GM19240 (cell line): ENCODE results near the gene THAP4.
"Not testable (repeated sequence)": the region's sequence is repeated elsewhere in the genome, so short reads cannot be mapped to it uniquely, and the experiment has no call there.

ENCODE experiments used
- DNase-seq: peaks from one replicate; pipeline ENCODE4 v3.0.0; 2011; ENCODE audit warnings: low spot score; ENCODE audit not compliant: insufficient read length

THAP4 gene

DNA sequence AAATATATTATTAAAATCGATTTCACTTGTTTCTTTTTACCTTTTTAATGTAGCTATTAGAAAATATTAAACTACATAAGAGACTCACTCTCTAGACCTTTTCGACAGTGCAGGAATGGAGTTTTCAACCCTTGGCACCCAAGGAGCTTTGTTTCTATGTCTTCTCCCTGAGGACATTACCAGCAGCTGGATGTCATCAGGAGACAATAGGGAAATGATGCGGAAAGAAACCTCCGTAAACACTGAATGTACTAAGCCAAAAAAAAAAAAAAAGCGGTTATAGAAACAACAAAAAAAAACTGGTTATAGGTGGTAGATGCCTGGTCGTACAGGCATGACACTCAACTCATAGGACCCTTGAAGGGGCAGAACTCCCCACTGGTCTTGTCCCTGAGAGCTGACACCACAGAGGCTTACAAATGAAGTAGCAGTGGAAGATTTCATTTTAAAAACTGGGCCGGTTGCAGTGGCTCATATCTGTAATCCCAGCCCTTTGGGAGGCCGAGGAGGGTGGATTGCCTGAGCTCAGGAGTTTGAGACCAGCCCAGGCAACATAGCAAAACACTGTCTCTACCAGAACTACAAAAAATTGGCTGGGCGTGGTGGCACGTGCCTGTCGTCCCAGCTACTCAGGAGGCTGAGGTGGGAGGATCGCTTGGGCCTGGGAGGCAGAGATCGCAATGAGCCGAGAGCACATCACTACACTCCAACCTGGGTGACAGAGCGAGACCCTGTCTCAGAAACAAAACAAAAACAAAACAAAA is 23.8 kb downstream of the THAP4 start:
- DNase-seq, result no peak

DNA sequence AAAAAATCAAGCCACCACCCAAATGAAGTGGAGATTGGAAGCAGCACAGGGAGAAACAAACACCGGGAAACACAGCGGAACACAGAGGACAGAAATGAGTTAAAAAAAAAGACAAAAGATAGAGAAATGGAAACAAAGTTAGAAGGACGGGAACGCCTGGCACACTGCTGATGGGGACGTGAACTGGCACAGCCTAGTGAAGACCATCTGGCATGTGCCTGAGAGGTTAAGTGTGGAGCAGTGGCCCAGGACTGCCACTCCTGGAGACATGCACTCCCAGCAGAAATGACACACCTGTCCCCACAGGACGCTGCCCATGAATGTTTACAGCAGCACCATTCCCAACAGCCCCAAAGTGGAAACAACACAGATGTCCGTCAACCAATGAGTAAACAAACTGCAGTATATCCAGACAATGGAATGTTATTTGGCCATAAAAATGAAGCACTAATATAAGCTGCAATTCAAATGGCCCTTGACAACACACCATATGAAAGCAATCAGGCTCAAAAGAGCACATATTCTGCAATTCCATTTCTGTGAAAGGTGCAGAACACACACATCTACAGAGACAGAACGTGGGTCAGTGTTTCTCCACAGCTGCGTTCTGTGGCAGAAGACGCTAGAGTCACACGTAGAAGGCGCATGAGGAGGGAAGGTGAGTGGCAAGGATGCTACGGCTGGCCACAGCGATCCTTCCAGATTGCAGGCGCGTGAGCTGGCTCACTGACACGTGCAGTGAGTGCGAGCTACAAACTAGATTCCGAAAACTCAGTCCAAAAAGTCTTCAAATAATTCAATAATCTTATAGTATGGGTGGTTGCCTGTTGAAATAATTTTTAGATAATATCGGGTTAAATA is 24.6 kb downstream of the THAP4 start:
- no peak for DNase-seq

DNA sequence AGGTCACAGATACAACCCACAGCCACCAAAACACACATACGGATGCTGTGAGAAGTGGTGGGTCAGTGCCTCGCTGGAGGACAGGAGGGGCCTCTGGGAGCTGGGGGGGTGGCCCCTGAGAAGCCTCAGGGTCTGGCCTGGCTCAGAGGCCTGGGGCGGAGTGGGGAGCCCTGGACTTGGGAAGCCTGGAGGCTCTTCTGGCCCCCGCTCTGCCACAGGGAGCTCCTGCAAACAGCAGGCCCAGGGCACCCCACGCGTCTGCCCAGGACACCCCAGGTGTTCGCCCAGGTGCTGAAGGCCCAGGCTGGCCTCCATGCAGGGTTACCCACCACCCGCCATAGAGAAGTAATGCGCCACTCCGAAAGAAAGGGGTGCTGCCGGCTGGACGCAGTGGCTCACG is 25.9 kb downstream of the THAP4 start:
- DNase-seq, result no peak

DNA sequence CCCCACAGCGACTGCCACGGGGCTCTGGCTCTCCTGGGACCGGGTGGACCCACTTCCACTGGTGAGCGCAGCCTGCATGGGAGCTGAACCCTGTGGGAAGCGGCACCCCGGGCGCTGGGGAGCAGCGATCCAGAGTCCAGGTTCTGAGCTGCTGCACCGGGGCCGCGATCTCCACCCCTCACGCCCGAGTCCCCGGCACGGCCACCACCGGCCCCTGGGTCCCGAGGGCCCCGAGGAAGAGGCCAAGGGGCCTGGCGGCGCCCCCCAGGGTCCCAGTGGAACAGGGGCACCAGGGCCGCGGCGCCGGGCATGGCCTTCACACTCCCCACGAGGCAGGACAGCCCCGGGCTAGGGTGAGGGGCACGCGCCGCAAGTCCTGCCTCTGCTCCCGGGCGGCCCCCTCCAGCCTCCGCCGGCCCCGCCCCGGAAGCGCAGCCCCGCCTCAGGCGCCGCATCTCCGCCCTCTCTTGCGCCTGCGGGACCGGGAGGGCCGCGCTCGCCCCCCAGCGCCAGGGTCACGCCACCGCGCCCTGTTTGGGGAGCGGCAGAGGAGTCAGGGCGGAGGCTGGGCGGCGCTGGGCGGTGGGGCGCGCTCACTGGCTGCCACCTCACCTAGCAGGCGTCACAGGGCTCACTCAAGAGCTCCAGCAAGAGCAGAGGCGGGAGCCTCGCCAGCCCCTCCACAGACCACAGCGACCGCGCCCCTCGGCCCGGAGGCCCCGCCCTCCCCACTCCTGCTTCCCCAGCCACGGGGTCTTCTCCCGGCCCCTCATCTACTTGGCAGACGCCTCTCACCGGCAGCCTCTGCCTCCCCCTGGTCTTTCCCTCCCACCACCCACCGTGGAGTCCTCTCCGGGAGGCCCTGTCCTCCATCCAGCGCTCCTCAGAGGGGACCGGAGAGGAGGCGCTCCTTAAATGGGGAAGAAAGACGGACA is 26.8 kb downstream of the THAP4 start:
- DNase-seq, result peak; percentile 82

DNA sequence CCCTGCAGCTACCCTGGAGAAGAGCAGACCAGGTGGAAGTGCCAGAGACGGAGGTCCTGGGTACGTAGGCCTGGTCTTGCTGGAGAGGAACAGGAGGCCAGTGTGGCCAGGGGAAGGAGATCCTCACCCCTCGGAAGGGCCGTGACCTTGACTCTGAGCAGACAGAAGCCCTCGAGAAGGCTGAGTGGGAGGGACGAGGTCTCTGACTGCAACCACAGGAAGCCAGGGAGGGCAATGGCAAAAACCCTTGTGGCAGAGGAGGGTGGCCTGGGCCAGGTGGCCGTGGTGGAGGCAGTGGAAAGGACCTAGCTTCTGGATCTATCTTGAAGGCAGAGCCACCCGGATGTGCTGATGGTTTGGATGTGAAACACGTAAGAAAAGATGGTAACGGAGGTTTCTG is 28.1 kb downstream of the THAP4 start:
- no peak for DNase-seq

DNA sequence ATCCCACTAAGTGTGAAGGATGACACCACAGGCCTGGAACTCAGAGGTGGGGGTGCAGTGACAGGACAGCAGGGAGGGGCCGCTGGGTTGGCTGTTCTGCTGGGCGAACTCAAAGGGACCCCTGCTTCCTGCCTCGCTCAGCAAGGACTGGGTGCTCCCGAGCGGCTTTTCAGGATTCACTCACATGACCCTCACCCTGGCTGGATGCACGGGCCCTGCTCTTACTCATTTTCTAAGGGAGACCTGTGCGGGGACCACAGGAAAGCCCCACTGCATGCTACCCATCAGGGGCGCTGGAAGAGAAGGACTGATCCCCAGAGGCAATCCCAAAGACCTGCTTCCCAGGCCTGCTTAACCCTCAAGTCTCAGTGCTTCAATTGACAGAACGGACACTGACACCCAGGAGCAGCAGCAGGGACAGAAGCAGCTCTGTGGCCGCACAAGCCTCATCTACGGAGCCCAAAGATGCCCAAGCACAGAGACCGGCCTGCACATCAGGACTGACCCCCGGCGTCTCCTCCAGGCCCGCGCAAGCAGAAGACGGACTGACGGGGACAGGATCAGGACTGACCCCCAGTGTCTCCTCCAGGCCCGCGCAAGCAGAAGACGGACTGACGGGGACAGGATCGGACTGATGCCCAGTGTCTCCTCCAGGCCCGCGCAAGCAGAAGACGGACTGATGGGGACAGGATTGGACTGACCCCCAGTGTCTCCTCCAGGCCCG is 29.6 kb downstream of the THAP4 start:
- DNase-seq, result no peak

DNA sequence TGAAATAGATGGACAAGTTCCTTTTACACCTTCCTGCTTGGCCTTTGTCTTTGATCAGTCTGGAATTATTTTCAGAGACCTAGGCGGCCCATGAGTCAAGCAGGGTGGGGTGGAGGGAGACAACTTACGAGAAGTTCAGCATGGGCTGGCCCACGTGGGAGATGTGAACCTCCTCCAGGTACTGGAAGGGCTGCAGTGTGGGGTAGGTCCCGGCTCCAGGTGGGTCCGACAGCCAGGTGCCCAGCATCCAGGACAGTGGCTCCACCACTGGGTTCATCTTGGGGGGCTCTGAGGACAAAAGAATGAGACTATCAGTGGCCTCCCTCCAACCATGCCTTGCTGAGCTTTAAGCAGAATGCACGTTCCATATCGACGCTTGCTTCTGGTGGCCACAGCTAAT is 30.8 kb downstream of the THAP4 start:
- no peak for DNase-seq

DNA sequence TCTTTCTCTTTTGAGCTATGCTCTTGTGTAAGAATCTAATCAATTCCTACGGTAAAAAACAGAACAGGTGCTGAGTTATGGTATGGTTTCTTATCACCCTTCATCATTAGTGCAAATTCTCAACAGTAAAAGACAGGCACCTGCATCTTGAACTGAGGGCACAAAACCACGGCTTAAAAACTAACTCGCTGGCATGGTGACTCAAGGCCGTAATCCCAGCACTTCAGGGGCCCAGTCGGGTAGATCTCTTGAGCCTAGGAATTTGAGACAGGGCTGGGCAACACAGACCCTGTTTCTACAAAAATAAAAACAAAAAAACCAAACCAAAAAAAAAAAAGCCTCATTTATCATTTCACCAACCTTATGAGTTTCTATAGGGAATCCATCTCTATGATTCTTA is 33.3 kb downstream of the THAP4 start:
- DNase-seq, result no peak

DNA sequence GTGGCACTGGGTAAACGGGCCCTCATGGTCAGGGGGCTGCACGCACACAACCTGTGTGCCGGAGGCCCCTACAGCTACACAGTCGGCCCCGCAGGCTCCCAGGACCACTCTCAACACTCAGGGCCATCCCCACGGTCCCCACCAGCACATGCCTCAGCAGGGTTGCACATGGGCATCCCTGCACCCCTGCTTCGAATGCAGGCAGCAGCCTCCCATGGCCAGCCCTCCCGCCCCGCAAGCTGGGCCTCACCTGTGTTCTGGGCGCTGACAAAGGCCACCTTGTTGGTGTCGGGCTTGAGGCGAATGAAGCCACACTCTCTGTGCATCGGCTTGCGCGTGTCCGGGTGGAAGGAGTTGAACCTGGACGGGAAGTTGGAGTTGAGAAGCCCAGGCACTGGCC is 34.2 kb downstream of the THAP4 start:
- no peak for DNase-seq

DNA sequence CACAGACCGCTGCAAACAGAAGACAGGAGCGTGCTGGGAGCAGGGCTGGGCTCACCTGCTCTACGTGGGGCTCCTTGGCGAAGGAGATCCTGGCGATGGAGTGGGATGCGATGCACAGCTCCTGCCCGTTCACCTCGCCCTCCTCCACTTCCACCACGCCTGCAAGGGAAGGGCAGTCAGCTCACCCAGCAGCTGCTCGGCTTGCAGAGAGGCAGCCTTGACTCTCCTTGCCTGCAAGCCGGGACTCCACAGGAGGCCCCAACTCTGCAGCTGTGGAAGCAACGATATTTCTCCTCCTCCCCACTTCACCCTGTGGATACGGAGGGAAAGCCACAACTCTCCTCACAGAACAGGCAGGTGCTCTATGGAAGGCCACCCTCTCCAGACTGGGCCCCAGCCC is 35.1 kb downstream of the THAP4 start:
- no peak for DNase-seq

DNA sequence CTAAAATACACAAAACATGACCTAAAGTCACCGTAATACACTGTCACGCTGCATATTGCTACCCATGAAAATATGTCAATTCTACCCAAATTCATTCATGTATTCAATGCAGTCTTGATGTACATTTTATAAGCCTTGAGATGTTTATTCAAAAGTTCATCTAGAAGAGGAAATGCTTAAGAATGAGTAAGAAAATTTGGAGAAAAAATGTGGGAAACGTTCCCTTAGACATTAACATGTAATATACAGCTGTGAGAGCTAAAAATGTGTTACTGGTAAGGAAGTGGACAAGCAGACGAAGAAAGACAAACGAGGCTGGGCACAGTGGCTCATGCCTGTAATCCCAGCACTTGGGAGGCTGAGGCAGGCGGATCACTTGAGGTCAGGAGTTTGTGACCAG is 37.3 kb downstream of the THAP4 start:
- DNase-seq, result no peak

DNA sequence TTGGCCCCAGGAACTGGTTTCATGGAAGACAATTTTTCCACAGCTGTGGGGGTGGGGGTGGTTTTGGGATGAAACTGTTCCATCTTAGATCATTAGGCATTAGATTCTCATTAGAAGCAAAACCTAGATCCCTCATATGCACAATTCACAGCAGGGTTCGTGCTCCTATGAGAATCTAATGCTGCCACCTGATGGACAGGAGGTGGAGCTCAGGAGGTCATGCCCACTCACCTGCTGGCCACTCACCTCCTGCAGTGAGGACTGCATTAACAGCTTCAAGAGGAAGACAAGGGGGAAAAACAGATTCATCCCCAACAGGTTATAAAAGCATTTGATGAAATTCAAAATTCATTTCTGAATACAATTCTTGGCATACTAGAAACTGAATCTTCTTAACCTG is 38.5 kb downstream of the THAP4 start:
- DNase-seq, result no peak

DNA sequence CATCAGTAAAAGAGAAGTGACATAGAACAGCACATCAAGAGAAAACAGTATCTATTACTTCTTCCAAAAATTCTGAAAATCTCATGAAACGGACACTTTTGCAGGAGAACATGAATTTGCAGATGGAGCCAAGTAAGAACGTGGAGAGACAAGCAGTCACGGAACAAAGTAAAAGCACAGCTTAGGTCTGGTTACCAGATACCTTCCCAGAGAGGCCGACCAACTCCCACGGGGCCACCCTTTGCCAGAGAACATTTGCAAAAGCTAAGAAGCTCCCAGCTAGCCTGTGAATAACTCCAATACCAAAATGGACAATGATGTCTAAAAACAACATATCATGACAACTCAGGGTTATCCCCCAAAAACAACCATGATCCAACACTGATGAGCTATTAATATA is 38.9 kb downstream of the THAP4 start:
- DNase-seq, result no peak

DNA sequence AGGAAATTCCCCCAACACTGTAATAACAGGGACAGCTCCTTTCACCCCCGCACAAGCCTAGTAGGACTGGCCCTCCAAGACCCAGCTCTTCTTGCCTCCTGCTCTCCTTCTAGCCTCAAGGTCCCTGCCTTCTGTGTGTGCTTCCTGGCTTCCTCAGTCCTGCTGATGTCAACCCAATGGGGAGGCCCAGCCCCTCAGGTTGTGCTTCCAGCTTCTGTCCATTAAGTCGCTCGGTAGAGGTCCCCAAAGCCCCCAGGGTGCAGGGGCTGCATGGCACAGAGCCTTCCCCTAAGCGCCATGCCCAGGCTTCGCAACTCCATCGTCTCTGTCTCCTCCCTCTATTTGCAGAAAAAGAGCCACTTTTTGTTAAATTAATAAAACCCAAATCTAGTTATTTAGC is 39.4 kb downstream of the THAP4 start:
- no peak for DNase-seq

DNA sequence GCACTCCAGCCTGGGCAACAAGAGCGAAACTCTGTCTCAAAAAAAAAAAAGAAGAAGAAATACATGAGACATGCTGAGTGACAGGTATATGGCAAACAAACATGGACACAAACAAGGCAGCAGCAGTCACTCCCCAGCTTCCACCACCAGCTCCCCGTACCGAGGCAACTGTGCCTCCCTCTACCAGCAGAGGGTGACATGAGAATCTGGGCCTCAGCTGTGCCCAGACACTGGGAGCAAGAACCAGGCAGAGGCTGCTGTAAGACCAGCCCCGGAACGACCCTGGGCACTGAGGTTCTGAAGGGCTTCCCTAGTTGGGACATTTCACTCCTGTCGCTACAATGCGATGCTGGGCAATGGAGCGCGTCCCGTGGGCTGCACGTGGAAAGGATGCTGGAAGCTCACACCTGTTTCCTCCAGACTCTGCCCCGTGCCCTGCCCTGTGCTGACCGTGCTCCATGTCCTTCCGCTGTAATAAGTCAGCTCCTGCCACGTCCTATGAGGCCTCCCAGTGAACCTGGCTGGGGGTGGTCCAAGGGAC is 41.3 kb downstream of the THAP4 start:
- no peak for DNase-seq

DNA sequence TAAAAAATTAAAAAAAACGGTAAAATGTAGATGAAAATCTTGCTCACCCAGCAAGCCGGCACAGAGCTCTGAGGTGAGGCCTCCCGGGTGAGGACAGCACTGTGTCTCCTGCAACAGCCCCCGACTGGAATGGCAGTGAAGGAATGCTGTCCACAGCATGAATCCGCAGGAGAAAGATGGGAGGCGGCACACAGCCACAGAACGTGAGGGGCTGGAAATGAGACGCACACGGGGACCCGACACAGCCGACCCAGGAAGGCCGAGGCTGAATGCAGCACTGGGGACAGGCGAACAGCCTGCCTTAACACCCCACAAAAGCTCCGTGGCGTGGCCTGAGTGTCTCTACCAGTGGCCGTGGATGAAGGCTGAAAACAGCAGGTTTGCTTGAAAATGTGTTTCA is 43.7 kb downstream of the THAP4 start:
- DNase-seq, result no peak

DNA sequence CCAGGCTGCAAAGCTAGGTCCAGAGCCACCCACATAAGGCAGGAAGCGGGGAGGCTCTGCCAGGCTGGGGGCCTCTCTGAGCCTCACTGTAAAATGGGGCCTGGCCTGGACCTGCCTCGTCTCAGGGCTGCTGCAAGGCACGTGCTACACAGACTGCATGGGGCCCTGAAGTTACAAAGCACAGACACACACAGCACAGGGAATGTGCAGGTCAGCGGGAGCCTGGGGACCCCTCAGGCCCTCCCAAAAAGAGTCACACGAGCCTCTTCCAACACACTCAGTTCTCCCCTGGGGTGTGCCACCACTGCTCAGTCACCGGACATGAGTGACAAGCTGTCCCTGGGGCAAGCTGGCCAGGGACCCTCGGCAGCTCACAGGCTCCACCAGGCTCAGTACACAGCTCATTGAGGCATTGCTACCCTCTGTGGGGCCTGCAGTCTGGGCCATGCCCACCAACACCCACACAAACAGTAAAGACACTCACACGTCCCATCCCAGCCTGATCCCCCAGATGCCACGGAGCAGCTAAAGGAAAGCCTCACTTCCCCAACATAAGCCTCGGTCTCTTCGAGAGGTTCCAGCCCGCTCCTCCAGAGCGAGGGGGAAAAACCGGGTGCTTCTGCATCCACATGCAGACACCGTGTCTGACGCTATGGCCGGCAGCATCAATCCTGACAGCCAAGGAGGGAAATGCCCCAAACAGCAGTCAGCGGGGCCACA is 44.7 kb downstream of the THAP4 start:
- DNase-seq, result no peak

DNA sequence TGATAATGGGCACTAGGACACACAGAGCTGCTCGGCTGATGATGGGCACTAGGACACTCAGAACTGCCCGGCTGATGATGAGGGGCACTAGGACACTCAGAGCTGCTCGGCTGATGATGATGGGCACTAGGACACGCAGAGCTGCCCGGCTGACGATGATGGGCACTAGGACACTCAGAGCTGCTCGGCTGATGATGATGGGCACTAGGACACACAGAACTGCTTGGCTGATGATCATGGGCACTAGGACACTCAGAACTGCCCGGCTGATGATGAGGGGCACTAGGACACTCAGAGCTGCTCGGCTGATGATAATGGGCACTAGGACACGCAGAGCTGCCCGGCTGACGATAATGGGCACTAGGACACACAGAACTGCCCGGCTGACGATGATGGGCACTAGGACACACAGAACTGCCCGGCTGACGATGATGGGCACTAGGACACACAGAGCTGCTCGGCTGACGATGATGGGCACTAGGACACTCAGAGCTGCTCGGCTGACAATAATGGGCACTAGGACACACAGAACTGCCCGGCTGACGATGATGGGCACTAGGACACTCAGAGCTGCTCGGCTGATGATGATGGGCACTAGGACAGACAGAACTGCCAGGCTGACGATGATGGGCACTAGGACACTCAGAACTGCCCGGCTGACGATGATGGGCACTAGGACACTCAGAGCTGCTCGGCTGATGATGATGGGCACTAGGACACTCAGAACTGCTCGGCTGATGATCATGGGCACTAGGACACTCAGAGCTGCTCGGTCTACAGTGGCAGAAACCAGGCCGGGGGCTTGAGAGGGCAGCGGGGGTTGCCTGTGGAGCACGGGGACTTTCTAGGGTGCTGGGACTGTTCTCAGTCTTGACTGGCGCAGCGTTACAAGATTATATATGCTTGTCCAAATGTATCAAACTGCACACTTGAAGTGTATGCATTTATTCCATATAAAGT is 46.2 kb downstream of the THAP4 start:
- DNase-seq, result not testable (repeated sequence)

DNA sequence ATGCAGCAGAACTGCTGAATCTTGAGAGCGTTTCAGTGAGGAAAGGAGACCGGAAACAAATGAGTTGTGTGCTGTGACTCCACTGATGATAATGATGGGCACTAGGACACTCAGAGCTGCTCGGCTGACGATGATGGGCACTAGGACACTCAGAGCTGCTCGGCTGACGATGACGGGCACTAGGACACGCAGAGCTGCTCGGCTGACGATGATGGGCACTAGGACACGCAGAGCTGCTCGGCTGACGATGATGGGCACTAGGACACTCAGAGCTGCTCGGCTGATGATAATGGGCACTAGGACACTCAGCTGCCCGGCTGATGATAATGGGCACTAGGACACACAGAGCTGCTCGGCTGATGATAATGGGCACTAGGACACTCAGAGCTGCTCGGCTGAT is 47.1 kb downstream of the THAP4 start:
- not testable (repeated sequence) for DNase-seq
